ENCODE measurements around the gene MB.

- no peak for TF ChIP-seq CTCF (IDR thresholded peaks at IDR 0.05; ENCODE audit: poor library complexity, severe bottlenecking)
- TF ChIP-seq REST (IDR thresholded peaks at IDR 0.05; ENCODE audit: borderline replicate concordance), result no peak
- TF ChIP-seq SMC3 (conservative IDR thresholded peaks at IDR 0.05; ENCODE audit: poor library complexity), result no peak
- no peak for TF ChIP-seq RAD21 (conservative IDR thresholded peaks at IDR 0.05)
- TF ChIP-seq EZH2 (IDR thresholded peaks at IDR 0.05; ENCODE audit: borderline replicate concordance, insufficient read depth, low read length, poor library complexity, severe bottlenecking), result no peak
- TF ChIP-seq TAF1 (IDR thresholded peaks at IDR 0.05; ENCODE audit: low read depth), result no peak
Observed at GRCh38 chr22:35637254-35637653, 20.1 kb upstream of the MB start.

All from neural cell (in vitro differentiated cells).